Heart left ventricle (tissue), 13 donors: ENCODE results near the gene TUT4.

Experiments
- CTCF ChIP-seq, 12 donors: fragments of 200-600 bp; sonication (generic) in 4 of 12; IDR thresholded peaks; one replicate each; pipeline versions ENCODE4 v1.5.0 to v1.8.0; 2018 to 2022; ENCODE audit warnings: antibody characterized with exemption in 12 of 12, mild to moderate bottlenecking in 5 of 12
- POLR2A ChIP-seq, 2 donors: fragments of 450-650 bp; IDR thresholded peaks; one replicate each; pipeline ENCODE4 v1.6.1; 2017; ENCODE audit warnings: antibody characterized with exemption in 2 of 2, mild to moderate bottlenecking in 2 of 2, moderate library complexity in 2 of 2
- donor health status: ischemic (EF 13 %, LVEDD 7.1; RV severe dilation, severe dysfunction).
- donor health status: DM: no; HTN: yes; CAD: no.
- donor health status: DM: no; HTN: no; CAD: no.
- donor health status: ischemic (EF 25% LVEDD 6.9; RV normal size, moderate dysfunction).
- donor health status: ischemic (EF 25% LVEDD 5.7; RV mildly dilated, moderate dysfunction).
- donor health status: ischemic (EF 35%, LVEDD 5.7; RV mildly dilated, moderate dysfunction).
- donor health status: nonischemic (EF 11% LVEDD 7.7; RV severe dilation, severe dysfunction).
- donor health status: DM: yes; HTN: yes; CAD: no.
- donor health status: PGD.
- donor health status: ischemic (EF 29% LVEDD 5.4; RV normal size, mild dysfunction).
- donor health status: nonischemic (EF 23%, LVEDD 6.1; RV moderate dilation, normal function).

GRCh38 chr1:52399629-52400028 is 153.3 kb downstream of the TUT4 start:
- TF ChIP-seq POLR2A (IDR thresholded peaks at IDR 0.05) (no peak), CTCF (IDR thresholded peaks at IDR 0.05) (no peak)
